ENCODE measurements around the gene MYNN.

GRCh38 chr3:169836942-169837275 is 63.7 kb downstream of the MYNN start:
- no peak for TF ChIP-seq CTCF (IDR thresholded peaks at IDR 0.05; ENCODE audit: low read length)
- TF ChIP-seq EZH2phosphoT487 (IDR thresholded peaks at IDR 0.05; ENCODE audit: low read length): no peak

Data from MM.1S (cell line).